PC-3 (cell line): ENCODE data around the gene POU4F1. TPM values are rescaled to one million over a fixed set of nuclear protein-coding genes. Genes with fewer than 3 reads are reported as not detected.

Source experiments
- ATAC-seq: fragments of 200-7000 bp; cut with Tn5 transposase; 2 replicates; pipeline ENCODE4 v1.9.1; 2020; ENCODE audit warnings: mild to moderate bottlenecking, moderate library complexity
- BruUV-seq: library from RNA; stranded (reverse); fragments of 400-500 nt; replicated peaks from 2 replicates; lab custom pipeline; 2021; lab: Mats Ljungman, UMichigan
- CTCF ChIA-PET: fragments of 300-600 bp; sonication (Branson Sonifier 250); formaldehyde crosslinking; loops from one replicate; lab custom pipeline; 2022; ENCODE audit warnings: antibody characterized with exemption; lab: Charles Lee
- POLR2A ChIA-PET: fragments of 300-600 bp; sonication (Branson Sonifier 250); formaldehyde crosslinking; loops from one replicate; lab custom pipeline; 2022; ENCODE audit warnings: antibody characterized with exemption; ENCODE audit not compliant: unreplicated experiment; lab: Charles Lee
- DNase-seq: peaks from one replicate; pipeline ENCODE4 v3.0.0-alpha.2; 2015
- H2AFZ ChIP-seq: fragments of 300-600 bp; sonication (generic); 2 replicates; pipeline ENCODE4 v1.6.0; 2016; ENCODE audit warnings: antibody characterized with exemption, low read length
- H3F3A ChIP-seq: fragments of 300-600 bp; sonication (generic); one replicate; pipeline ENCODE4 v1.6.0; 2017; ENCODE audit warnings: antibody characterized with exemption, low read length, control low read depth, mild to moderate bottlenecking; ENCODE audit not compliant: unreplicated experiment
- H3K27ac ChIP-seq: fragments of 300-600 bp; sonication (generic); 2 replicates; pipeline ENCODE4 v1.5.1; 2016; ENCODE audit warnings: mild to moderate bottlenecking, low read length
- H3K27me3 ChIP-seq: fragments of 300-600 bp; sonication (generic); 2 replicates; pipeline ENCODE4 v1.6.1; 2016; ENCODE audit warnings: low read length, mixed read lengths
- H3K36me3 ChIP-seq: fragments of 300-600 bp; sonication (generic); 2 replicates; pipeline ENCODE4 v1.6.1; 2016; ENCODE audit warnings: low read depth, mixed run types, low read length, mixed read lengths
- H3K4me1 ChIP-seq: fragments of 300-600 bp; sonication (generic); 2 replicates; pipeline ENCODE4 v1.5.1; 2016; ENCODE audit warnings: low read length; ENCODE audit not compliant: insufficient read depth
- H3K4me2 ChIP-seq: fragments of 300-600 bp; sonication (generic); 2 replicates; pipeline ENCODE4 v1.6.0; 2016; ENCODE audit warnings: low read length
- H3K4me3 ChIP-seq: fragments of 300-600 bp; sonication (generic); 2 replicates; pipeline ENCODE4 v1.5.1; 2016; ENCODE audit warnings: mild to moderate bottlenecking, low read length, mixed read lengths
- H3K79me2 ChIP-seq: fragments of 300-600 bp; sonication (generic); 2 replicates; pipeline ENCODE4 v1.6.1; 2017; ENCODE audit warnings: low read length, mixed read lengths
- H3K9ac ChIP-seq: fragments of 300-600 bp; sonication (generic); 2 replicates; pipeline ENCODE4 v1.6.0; 2016; ENCODE audit warnings: mild to moderate bottlenecking, low read length
- H3K9me2 ChIP-seq: fragments of 300-600 bp; sonication (generic); replicated peaks from 2 replicates; pipeline ENCODE4 v1.6.1; 2016; ENCODE audit warnings: mixed run types, low read length, mixed read lengths
- H3K9me3 ChIP-seq: fragments of 300-600 bp; sonication (generic); 2 replicates; pipeline ENCODE4 v1.6.1; 2016; ENCODE audit warnings: low read length, mixed read lengths
- H4K20me1 ChIP-seq: fragments of 300-600 bp; sonication (generic); 2 replicates; pipeline ENCODE4 v1.6.1; 2016; ENCODE audit warnings: low read length, mixed read lengths
- CTCF ChIP-seq: fragments of 300-600 bp; sonication (generic); conservative IDR thresholded peaks from 2 replicates; pipeline ENCODE4 v1.5.1; 2017; ENCODE audit warnings: antibody characterized with exemption, low read depth, mild to moderate bottlenecking, low read length
- EZH2 ChIP-seq: fragments of 300-600 bp; sonication (generic); IDR thresholded peaks from one replicate; pipeline ENCODE4 v1.6.1; 2017; ENCODE audit warnings: antibody characterized with exemption, mild to moderate bottlenecking, low read length; ENCODE audit not compliant: unreplicated experiment
- EZH2phosphoT487 ChIP-seq: fragments of 300-600 bp; sonication (generic); IDR thresholded peaks from 2 replicates; pipeline ENCODE4 v1.6.1; 2018; ENCODE audit warnings: mild to moderate bottlenecking, antibody characterized with exemption, low read length, borderline replicate concordance
- intact Hi-C: fragments of 100-400 bp; cut with micrococcal nuclease; formaldehyde crosslinking; loops from 2 replicates; pipeline ENCODE4 v1.9.0; 2023
- total RNA-seq: library from RNA; depleted of rRNA; stranded (reverse); fragments of >200 nt; gene quantifications from 2 replicates; pipeline ENCODE4 v1.2.3, GENCODE V29; 2014

Gene POU4F1
- total RNA-seq, 1 experiment from 2014 or later = not detected

GRCh38 chr13:78607409-78608251 is 4.3 kb upstream of the POU4F1 start:
- H3K27me3 ChIP-seq = no peaks in the 10 kb centered on the region; the same call in 1 of the 2 replicates

GRCh38 chr13:78606471-78607408 is 3.4 kb upstream of the POU4F1 start:
- H3K4me3 ChIP-seq = no peak overlapping the region
- TF ChIP-seq CTCF (no peak), EZH2 (no peak), EZH2phosphoT487 (no peak)
- no peaks in the 10 kb centered on the region for H3K36me3 ChIP-seq
- no peaks in the 10 kb centered on the region for H4K20me1 ChIP-seq
- H3K9me2 ChIP-seq = no peaks in the 10 kb centered on the region
- H3K9ac ChIP-seq = no peak overlapping the region
- BruUV-seq = no TSS peak
- DNase-seq (no peak), ATAC-seq (no peak)
- no peaks in the 10 kb centered on the region for H3K79me2 ChIP-seq
- no peaks in the 10 kb centered on the region for H3K4me1 ChIP-seq
- no peak overlapping the region for H3K4me2 ChIP-seq
- no peaks in the 10 kb centered on the region for H3K9me3 ChIP-seq
- ChIA-PET CTCF (no interaction called here), POLR2A (no interaction called here)
- no peaks in the 10 kb centered on the region; the same call in 1 of the 2 replicates for H3K27me3 ChIP-seq
- no peaks in the 10 kb centered on the region for H3F3A ChIP-seq
- intact Hi-C loops = no loop called here
- no peak overlapping the region for H3K27ac ChIP-seq
- H2AFZ ChIP-seq = no peak overlapping the region

More at GRCh38 chr13:78607409-78608251, 4.3 kb upstream of the POU4F1 start:
- H3K36me3 ChIP-seq = no peaks in the 10 kb centered on the region
- intact Hi-C loops = no loop called here
- TF ChIP-seq EZH2phosphoT487 (no peak), EZH2 (no peak), CTCF (no peak)
- DNase-seq (no peak), ATAC-seq (no peak)
- ChIA-PET CTCF (no interaction called here), POLR2A (no interaction called here)
- BruUV-seq = no TSS peak
- H3K9me3 ChIP-seq = no peaks in the 10 kb centered on the region
- H3K27ac ChIP-seq = no peak overlapping the region
- H3K4me2 ChIP-seq = no peak overlapping the region
- no peaks in the 10 kb centered on the region for H4K20me1 ChIP-seq
- H3K79me2 ChIP-seq = no peaks in the 10 kb centered on the region
- H3K4me1 ChIP-seq = no peaks in the 10 kb centered on the region
- H3K9ac ChIP-seq = no peak overlapping the region
- H2AFZ ChIP-seq = no peak overlapping the region
- H3K9me2 ChIP-seq = no peaks in the 10 kb centered on the region
- H3K4me3 ChIP-seq = no peak overlapping the region
- H3F3A ChIP-seq = no peaks in the 10 kb centered on the region
